GM19455 (cell line): Measurements from ENCODE around the gene ERAL1.
A peak's percentile ranks its signal among the peaks of the same experiment; 100 is the strongest.
"Not testable (repeated sequence)": the region's sequence is repeated elsewhere in the genome, so short reads cannot be mapped to it uniquely, and the experiment has no call there.

Source experiments
- ATAC-seq: cut with Tn5 transposase; IDR thresholded peaks from one replicate; pipeline ENCODE4 v1.9.1; 2021; ENCODE audit not compliant: unreplicated experiment

ERAL1 gene

DNA sequence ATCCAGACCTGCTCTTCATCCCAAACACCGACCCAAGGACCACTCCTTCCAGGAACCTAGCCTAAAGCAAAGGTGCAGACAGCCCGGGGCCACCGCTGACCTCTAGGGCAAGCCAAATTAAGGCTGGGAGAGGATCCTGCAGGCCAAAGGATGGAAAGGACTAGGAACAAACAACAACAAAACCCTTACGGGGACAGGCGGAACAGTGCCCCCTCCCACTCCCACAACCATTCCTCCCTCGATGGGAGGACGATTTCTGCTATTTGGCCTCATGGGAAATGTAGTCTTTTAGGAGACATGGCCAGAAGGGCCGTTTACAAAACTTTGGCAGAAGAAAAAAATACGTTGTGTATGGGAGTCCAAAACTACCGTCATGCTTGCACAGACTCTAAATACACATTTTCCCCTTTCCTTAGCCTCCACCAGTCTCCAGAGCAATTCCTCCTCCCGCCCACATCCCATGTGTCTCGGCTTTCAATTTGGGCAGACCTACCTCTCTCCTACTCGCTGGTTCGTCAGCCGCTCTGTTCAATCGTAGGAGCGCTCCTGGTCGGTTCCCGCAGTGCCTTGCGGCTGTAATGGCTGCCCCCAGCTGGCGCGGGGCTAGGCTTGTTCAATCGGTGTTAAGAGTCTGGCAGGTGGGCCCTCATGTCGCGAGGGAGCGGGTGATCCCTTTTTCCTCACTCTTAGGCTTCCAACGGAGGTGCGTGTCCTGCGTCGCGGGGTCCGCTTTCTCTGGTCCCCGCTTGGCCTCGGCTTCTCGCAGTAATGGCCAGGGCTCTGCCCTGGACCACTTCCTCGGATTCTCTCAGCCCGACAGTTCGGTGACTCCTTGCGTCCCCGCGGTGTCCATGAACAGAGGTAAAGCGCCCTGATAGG lies at the start of gene ERAL1:
Gene ERAL1, plus strand, starts transcription at position 560 of the 879 bp plus-strand sequence. Its CDS starts 19 bp downstream, at position 579.
- ATAC-seq: peak; percentile 85

- ATAC-seq: no peak
Measured at GRCh38 chr17:28807925-28808634, 46.7 kb upstream of the ERAL1 start.

- no peak for ATAC-seq
Measured at GRCh38 chr17:28810437-28810836, 44.4 kb upstream of the ERAL1 start.

- ATAC-seq: no peak
Measured at GRCh38 chr17:28811651-28812090, 43.1 kb upstream of the ERAL1 start.

GRCh38 chr17:28812091-28812747 lies 42.6 kb upstream of the ERAL1 start:
- peak; percentile 98 for ATAC-seq

- ATAC-seq: peak; percentile 22
Measured at GRCh38 chr17:28812748-28813377, 42.0 kb upstream of the ERAL1 start.

GRCh38 chr17:28816540-28816939 lies 38.3 kb upstream of the ERAL1 start:
- ATAC-seq: no peak

- no peak for ATAC-seq
Measured at GRCh38 chr17:28818819-28819221, 36.0 kb upstream of the ERAL1 start.

- ATAC-seq: no peak
Measured at GRCh38 chr17:28819582-28819981, 35.2 kb upstream of the ERAL1 start.

DNA sequence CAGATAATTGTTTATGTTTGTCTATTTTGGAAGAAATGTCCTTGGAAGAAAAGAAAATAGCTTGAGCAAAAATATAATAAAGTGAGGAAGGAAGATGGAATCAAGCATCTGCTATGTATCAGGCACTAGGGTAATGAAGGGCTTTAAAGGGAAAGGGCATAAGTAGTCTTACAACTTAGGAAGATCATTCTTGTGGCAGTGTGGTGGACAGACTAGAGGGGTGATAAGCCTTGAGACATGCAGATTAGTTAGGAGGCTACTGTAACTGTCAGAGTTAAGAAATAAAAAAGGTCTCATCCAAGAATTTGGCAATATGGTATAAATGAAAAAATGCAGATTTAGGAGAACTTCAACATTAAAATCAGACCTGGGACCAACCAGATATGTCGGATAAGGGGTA lies 27.1 kb upstream of the ERAL1 start:
- no peak for ATAC-seq

GRCh38 chr17:28828294-28829040 lies 26.3 kb upstream of the ERAL1 start:
- ATAC-seq: no peak

- ATAC-seq: no peak
Measured at GRCh38 chr17:28834420-28834819, 20.4 kb upstream of the ERAL1 start.

- not testable (repeated sequence) for ATAC-seq
Measured at GRCh38 chr17:28836541-28836940, 18.3 kb upstream of the ERAL1 start.

DNA sequence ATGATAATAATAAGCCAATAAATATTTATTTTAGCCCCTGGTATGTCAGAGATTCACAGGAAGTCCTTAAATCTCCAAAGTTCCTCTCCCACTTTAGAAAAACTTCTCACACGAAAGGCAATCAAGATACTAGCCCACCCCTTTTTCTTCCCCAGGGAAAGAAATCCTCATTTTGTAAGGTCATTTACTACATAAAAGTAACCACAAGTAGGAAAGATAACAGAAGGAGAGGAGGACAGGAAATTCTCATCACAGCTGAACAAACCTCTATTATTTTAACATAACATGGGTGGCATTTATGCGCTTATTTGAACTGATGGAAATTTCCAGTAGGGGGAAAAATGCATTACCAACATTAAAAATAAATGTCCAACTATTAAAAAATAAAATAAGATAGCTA lies 15.6 kb upstream of the ERAL1 start:
- no peak for ATAC-seq

DNA sequence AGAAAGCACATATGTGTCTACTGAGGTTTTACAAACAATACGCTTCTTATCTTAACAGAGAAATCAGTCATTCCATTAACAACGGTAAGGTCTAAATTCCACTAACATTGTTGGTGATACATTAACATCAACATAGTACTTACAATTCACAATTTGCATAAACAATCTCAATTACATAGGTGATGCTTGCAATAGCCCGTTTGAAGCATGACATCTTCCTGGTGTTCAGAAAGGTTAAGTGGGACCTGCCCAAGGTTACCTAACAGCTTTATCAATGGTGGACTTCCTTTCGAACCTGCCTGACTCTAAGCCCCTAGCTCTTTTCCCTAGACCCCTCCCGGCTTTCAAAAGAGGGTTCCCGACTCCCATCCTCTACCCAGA lies 12.9 kb upstream of the ERAL1 start:
- no peak for ATAC-seq

DNA sequence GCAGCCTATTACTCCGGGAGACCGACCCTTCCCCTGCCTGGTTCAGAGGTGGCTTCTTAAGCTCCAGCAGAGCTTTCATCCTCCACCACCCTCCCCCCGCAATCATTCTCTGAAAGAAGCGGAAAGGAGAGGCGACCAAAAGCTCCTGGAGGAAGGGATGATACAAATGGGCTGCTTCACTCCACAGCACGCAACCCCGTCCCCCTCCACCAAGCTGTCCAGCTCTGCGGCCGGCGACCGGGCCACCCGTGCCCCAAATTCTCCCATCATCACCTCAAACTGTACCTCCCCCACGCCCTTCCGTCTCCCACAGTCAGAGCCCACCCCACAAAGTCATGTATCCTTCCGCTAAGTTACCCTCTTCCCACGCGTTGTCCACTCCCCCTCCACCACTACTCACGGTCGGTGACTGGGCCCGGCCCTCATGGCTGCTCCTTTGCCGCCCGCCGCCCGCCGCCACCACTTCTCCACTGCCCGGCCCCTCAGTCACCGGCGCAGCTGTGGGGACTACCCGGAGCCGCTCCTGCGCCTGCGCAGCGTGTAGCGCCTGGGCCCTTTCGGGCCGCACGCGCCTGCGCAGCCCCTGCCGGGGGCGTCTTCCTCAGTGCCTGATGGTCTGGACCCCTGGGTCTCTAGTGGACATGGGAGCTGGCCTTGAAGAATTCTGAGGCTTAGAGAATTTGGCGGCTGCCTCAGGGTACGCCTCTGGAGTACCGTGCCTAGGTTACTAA lies 12.4 kb upstream of the ERAL1 start, which contains the start of gene FAM222B:
Gene FAM222B, minus strand, starts transcription at position 509 of the 731 bp plus-strand sequence. CDS start 76,123 bp downstream, outside the sequence.
- ATAC-seq: peak; percentile 77

DNA sequence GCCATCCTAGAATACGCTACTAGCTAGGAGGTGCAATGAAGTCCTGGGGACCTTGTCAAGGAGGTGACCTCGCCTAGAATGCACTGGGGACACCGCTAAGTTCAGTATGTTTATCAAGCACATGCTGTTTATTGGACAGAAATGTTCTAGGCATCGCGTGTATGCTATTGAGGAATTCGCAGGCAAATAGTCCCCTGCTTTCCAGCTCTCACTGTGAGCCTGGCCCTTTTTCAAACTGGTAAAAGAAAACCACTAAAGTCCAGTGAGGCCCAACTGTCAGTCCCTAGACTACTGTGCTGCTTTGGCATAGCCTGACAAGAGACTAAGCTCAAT lies 11.0 kb upstream of the ERAL1 start:
- ATAC-seq: no peak

- no peak for ATAC-seq
Measured at GRCh38 chr17:28846231-28846630, 8.6 kb upstream of the ERAL1 start.

GRCh38 chr17:28846699-28847098 lies 8.1 kb upstream of the ERAL1 start:
- ATAC-seq: not testable (repeated sequence)

DNA sequence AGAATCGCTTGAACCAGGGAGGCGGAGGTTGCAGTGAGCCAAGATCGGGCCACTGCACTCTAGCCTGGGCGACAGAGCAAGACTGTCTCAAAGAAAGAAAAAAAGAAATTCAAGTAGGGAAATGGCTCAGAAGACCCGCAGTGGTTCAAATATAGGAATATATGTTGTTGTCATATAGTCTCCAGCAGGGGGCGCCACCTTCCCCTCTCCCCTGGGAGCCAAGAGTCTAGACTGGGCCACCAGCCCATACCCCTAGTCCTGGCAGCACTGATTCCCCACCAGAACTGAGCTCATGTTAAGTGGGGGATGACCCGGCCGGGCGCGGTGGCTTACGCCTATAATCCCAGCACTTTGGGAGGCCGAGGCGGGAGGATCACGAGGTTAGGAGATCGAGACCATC lies 6.1 kb upstream of the ERAL1 start:
- not testable (repeated sequence) for ATAC-seq
